Memory B cell (primary cell): ENCODE data around the gene ZNF385D.

Experiments used
- ATAC-seq: fragments of 150-1000 bp; cut with Tn5 transposase; 2 replicates; pipeline ENCODE4 v1.10.0; 2021; ENCODE audit warnings: low read depth, mild to moderate bottlenecking, moderate library complexity
- DNase-seq, 2 donors: peaks; one replicate each; pipeline ENCODE4 v3.0.0; 2022; ENCODE audit warnings: low spot score in 2 of 2
- H3K27ac Mint-ChIP-seq: one replicate; pipeline ENCODE4 v1.8.0; 2022; ENCODE audit warnings: mild to moderate bottlenecking, moderate library complexity, mixed read lengths
- H3K27me3 Mint-ChIP-seq: one replicate; pipeline ENCODE4 v1.8.0; 2022; ENCODE audit warnings: mixed read lengths
- H3K36me3 Mint-ChIP-seq: one replicate; pipeline ENCODE4 v1.8.0; 2022; ENCODE audit warnings: mild to moderate bottlenecking, mixed read lengths
- H3K4me1 Mint-ChIP-seq: one replicate; pipeline ENCODE4 v1.8.0; 2022; ENCODE audit warnings: mixed read lengths
- H3K4me3 Mint-ChIP-seq: one replicate; pipeline ENCODE4 v1.8.0; 2022; ENCODE audit warnings: mild to moderate bottlenecking, moderate library complexity, mixed read lengths
- H3K9me3 Mint-ChIP-seq: one replicate; pipeline ENCODE4 v1.8.0; 2022; ENCODE audit warnings: mixed read lengths

The ZNF385D gene

DNA sequence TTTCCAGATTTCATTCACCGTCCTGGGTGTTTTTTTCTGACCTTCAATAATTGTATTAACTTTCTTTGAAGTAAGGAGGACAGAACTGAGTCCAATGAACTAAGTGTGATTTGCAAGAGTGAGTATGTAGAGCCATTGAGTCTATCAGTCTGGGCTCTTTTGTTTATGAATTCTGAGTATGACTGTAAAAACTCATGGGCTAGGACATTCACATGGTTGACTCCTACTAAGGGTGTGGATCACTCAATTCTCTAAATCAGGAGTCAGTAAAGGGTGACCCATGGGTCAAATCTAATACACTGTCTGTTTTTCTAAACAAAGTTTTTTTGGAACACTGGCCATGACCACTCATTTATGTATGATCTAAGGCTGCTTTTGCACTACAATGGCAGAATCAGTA lies 269.0 kb downstream of the ZNF385D start:
- Mint-ChIP-seq H3K27me3 (no peaks in the 10 kb centered on the region), H3K36me3 (no peaks in the 10 kb centered on the region), H3K4me3 (no peak overlapping the region), H3K9me3 (no peaks in the 10 kb centered on the region), H3K27ac (no peak overlapping the region), H3K4me1 (no peaks in the 10 kb centered on the region)
- DNase-seq (no peak), ATAC-seq (no peak)

- H3K36me3 Mint-ChIP-seq: no peaks in the 10 kb centered on the region
- DNase-seq: no peak
- H3K4me3 Mint-ChIP-seq: no peak overlapping the region
These were observed 273.3 kb downstream of the ZNF385D start for GRCh38 chr3:21477541-21478288.

DNA sequence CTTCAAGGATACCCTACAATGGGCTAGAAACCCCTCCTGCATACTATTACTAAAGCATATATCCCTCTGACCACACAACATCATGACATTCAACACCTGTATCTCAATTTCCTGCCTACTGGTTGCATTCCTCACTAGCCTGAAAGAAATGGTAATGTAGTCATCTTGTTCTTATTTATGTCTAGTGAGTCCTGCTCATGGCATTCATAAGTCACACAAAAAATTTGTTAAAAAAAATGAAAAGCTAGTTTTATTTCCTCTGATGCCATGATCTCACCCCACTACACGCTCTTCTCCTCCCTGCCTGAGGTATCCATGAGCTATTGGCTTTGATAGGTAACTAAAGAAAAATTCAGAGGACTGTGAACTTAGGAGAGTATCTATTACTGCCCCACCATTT lies 284.5 kb downstream of the ZNF385D start:
- Mint-ChIP-seq H3K9me3 (peaks cover 3% of the 10 kb centered on the region), H3K4me1 (no peaks in the 10 kb centered on the region), H3K27me3 (no peaks in the 10 kb centered on the region), H3K36me3 (no peaks in the 10 kb centered on the region), H3K4me3 (no peak overlapping the region), H3K27ac (no peak overlapping the region)
- DNase-seq: no peak
- no peak for ATAC-seq

More at GRCh38 chr3:21477541-21478288, 273.3 kb downstream of the ZNF385D start:
- H3K4me1 Mint-ChIP-seq: no peaks in the 10 kb centered on the region
- no peak for ATAC-seq
- no peaks in the 10 kb centered on the region for H3K27me3 Mint-ChIP-seq
- H3K9me3 Mint-ChIP-seq: peaks cover 2% of the 10 kb centered on the region
- no peak overlapping the region for H3K27ac Mint-ChIP-seq

GRCh38 chr3:21464746-21465145 lies 286.3 kb downstream of the ZNF385D start:
- Mint-ChIP-seq H3K27me3 (no peaks in the 10 kb centered on the region), H3K9me3 (no peaks in the 10 kb centered on the region), H3K27ac (no peak overlapping the region), H3K4me3 (no peak overlapping the region), H3K4me1 (no peaks in the 10 kb centered on the region), H3K36me3 (no peaks in the 10 kb centered on the region)
- DNase-seq (no peak), ATAC-seq (no peak)

DNA sequence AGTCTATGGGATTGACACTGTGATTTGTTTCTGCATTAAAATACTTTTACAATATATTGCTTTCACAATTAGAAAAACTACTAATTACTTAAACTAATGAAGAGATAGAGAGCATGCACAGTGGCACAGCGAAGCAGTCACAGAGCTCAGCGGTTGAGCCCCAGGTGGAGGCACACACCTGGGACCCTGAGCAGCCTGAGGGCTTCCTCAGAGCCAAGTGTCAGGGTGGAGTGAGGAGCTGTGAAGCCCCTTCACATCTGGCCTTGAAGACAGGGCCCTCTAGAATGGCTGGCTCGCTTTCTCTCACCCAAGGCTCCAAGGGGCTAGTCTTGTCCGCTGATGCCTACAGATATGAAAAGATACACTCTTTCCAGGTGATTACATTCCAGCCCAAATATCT lies 287.7 kb downstream of the ZNF385D start:
- no peaks in the 10 kb centered on the region for H3K9me3 Mint-ChIP-seq
- H3K36me3 Mint-ChIP-seq: no peaks in the 10 kb centered on the region
- no peak overlapping the region for H3K4me3 Mint-ChIP-seq
- ATAC-seq (no peak), DNase-seq (no peak)
- H3K27me3 Mint-ChIP-seq: no peaks in the 10 kb centered on the region
- H3K4me1 Mint-ChIP-seq: no peaks in the 10 kb centered on the region
- no peak overlapping the region for H3K27ac Mint-ChIP-seq

DNA sequence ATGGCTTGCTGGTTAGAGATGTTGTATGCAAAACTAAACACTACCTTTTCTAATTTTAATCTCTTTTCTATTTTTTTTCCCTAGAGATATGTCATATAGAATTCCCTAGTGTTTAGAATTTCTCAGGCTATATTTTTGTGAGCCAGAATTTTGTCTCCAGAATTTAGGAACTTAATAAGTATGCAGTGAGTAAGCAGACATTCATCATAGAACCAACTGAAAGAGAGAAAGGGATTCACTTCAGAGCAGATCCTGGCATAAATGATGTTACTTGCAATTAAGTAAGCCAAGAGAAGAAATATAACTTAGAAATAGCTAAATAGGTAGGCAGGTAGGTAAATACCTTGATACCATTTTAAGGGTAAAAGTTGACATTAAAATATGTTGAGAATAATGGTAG lies 288.9 kb downstream of the ZNF385D start:
- no peaks in the 10 kb centered on the region for H3K4me1 Mint-ChIP-seq

DNA sequence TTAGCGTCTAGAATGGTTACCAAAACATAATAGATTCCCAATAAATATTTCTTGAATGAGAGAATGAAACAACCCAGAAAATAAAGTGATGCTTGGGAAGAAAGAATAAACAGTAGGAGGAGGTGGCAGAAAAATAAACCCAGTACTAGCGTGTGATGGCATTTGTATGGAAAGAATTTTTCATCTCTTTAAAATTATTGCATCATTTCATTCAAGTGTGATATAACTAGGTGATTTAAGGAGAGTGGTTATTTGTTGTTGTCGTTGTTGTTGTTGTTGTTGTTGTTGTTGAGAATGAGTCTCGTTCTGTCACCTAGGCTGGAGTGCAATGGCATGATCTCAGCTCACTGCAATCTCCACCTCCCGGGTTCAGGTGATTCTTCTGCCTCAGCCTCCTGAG lies 293.9 kb downstream of the ZNF385D start:
- ATAC-seq (no peak), DNase-seq (no peak)
- Mint-ChIP-seq H3K36me3 (no peaks in the 10 kb centered on the region), H3K27me3 (no peaks in the 10 kb centered on the region), H3K4me1 (no peaks in the 10 kb centered on the region), H3K9me3 (peaks cover 4% of the 10 kb centered on the region), H3K4me3 (no peak overlapping the region), H3K27ac (no peak overlapping the region)

More for the DNA sequence above, 288.9 kb downstream of the ZNF385D start:
- DNase-seq: no peak
- peaks cover 2% of the 10 kb centered on the region for H3K9me3 Mint-ChIP-seq
- no peak overlapping the region for H3K27ac Mint-ChIP-seq
- no peaks in the 10 kb centered on the region for H3K36me3 Mint-ChIP-seq
- no peak overlapping the region for H3K4me3 Mint-ChIP-seq
- H3K27me3 Mint-ChIP-seq: no peaks in the 10 kb centered on the region
- no peak for ATAC-seq

GRCh38 chr3:21449738-21450137 lies 301.3 kb downstream of the ZNF385D start:
- no peak overlapping the region for H3K27ac Mint-ChIP-seq
- no peaks in the 10 kb centered on the region for H3K4me1 Mint-ChIP-seq
- no peaks in the 10 kb centered on the region for H3K27me3 Mint-ChIP-seq
- H3K9me3 Mint-ChIP-seq: peaks cover 4% of the 10 kb centered on the region
- H3K4me3 Mint-ChIP-seq: no peak overlapping the region
- DNase-seq: no peak
- no peak for ATAC-seq
- no peaks in the 10 kb centered on the region for H3K36me3 Mint-ChIP-seq

DNA sequence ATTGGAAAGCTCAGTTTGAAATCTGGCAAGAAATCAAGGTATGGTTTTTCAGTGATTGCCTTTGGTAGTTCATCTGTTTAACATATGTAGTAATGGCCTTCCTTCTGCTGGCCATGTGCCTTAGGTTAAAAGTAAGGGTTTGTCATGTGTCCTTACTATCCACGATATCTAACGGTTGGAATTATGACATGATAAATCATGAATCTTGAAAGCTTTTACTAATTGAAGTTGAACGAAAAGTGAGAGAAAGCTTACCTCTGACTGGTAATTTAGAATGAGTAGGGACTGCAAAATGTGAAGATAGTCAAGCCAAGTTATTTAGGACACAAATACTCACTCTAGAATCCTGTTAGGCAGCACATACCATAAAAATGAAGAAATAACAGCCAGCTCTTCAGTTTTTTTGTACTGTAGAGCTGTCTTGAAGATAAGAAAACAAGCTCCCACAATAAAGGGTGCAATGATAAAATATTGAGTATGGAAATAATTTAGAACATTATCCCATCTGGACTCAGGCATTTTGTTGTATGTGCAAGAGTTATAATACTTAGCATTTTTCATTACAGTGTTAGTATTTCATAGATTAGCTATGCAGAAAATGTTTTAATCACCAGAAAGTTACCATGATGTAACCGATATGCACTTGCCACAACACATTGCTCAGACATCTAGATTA lies 303.4 kb downstream of the ZNF385D start:
- Mint-ChIP-seq H3K9me3 (peaks cover 1% of the 10 kb centered on the region), H3K4me1 (no peaks in the 10 kb centered on the region), H3K27ac (no peak overlapping the region), H3K36me3 (no peaks in the 10 kb centered on the region), H3K27me3 (no peaks in the 10 kb centered on the region), H3K4me3 (no peak overlapping the region)
- ATAC-seq (no peak), DNase-seq (no peak)

DNA sequence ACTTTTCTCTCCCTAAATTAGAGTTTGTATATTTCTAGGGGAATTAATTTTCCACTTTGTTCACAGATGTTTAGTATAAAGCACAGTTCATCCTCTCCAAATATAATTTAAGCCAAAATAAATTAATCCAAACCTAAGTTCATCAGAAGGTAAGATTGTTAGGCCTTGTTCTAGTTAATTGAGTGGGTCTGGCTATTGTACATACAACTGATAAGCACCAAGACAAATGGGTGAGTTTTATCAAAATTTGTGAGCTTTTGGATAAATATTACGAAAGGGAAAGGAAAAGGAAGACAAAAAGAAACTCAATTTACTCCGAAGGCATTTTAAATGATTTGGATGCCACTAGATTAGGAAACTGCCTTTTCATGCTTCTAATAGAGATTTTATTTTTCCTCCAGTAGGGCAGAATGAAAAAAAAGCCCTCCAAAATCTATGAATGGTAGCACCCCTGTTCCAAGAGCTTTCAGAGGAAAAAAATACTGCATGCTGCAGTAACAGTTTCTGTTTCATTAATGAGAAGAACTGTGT lies 304.0 kb downstream of the ZNF385D start:
- Mint-ChIP-seq H3K27ac (no peak overlapping the region), H3K4me1 (no peaks in the 10 kb centered on the region), H3K36me3 (no peaks in the 10 kb centered on the region), H3K4me3 (no peak overlapping the region), H3K9me3 (peaks cover 1% of the 10 kb centered on the region), H3K27me3 (no peaks in the 10 kb centered on the region)
- DNase-seq: no peak
- ATAC-seq: no peak

DNA sequence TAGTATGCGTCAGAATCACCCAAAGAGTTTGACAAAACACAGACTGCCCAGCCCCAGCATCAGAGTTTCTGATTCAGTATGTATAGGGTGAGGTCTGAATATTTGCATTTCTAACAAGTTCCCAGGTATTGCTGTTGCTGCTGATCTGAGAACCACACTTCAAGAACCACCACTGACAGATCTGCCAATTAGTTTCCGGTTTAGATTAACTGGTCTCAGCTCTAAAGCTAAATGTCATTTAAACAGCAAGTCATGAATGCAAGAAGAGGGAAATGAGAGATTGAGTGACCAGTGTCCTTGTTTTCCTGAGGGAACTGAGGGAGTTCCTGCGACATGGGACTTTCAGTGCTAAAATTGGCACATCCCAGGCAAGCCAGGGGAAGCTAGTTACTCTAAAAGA lies 305.0 kb downstream of the ZNF385D start:
- Mint-ChIP-seq H3K4me1 (no peaks in the 10 kb centered on the region), H3K4me3 (no peak overlapping the region), H3K27ac (no peak overlapping the region), H3K9me3 (peaks cover 1% of the 10 kb centered on the region), H3K27me3 (no peaks in the 10 kb centered on the region), H3K36me3 (no peaks in the 10 kb centered on the region)
- DNase-seq (no peak), ATAC-seq (no peak)

DNA sequence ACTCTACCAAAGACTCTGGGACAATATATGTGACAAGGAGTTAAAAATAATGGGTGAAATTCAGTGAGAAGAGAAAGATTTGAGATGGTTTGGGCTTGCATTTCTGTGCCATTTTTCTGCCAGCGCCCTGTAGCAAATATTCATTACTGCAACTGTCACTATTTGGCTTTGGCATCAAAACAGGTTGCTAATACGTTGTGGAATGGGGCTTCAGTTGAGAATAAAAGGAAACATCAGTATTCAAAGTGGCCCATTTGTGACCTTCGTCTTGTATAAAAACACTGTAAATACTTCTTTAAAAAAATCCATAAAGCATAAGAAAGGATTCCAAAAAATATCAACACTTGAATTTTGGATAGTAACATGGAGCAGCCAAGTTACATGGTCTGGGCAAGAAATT lies 309.2 kb downstream of the ZNF385D start:
- Mint-ChIP-seq H3K27ac (no peak overlapping the region), H3K9me3 (peaks cover 2% of the 10 kb centered on the region), H3K4me3 (no peak overlapping the region), H3K27me3 (no peaks in the 10 kb centered on the region), H3K4me1 (no peaks in the 10 kb centered on the region), H3K36me3 (no peaks in the 10 kb centered on the region)
- ATAC-seq (no peak), DNase-seq (no peak)

GRCh38 chr3:21436835-21437234 lies 314.2 kb downstream of the ZNF385D start:
- H3K36me3 Mint-ChIP-seq: no peaks in the 10 kb centered on the region
- ATAC-seq (no peak), DNase-seq (no peak)
- peaks cover 3% of the 10 kb centered on the region for H3K9me3 Mint-ChIP-seq
- no peaks in the 10 kb centered on the region for H3K27me3 Mint-ChIP-seq
- no peaks in the 10 kb centered on the region for H3K4me1 Mint-ChIP-seq
- no peak overlapping the region for H3K27ac Mint-ChIP-seq
- no peak overlapping the region for H3K4me3 Mint-ChIP-seq

DNA sequence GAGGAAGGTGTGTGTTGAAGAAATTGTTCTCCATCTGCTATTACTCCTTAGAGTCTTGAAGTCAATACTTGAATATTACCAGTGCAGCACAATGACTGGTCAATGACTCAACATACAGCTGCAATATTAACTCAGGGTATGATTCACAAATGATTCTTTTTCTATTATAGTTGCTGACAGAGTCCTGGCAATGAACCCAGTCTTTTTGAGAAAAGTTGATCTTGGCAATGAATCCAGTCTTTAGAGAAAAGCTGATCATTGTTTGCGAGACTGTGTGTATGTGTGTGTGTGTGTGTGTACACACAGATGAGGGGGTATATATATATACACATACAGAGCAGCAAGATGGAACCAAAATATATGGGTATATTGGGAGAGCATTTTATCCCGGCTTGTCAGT lies 315.1 kb downstream of the ZNF385D start:
- no peak for DNase-seq
- Mint-ChIP-seq H3K4me1 (no peaks in the 10 kb centered on the region), H3K9me3 (peaks cover 3% of the 10 kb centered on the region), H3K27me3 (no peaks in the 10 kb centered on the region), H3K4me3 (no peak overlapping the region), H3K27ac (no peak overlapping the region), H3K36me3 (no peaks in the 10 kb centered on the region)
- no peak for ATAC-seq

DNA sequence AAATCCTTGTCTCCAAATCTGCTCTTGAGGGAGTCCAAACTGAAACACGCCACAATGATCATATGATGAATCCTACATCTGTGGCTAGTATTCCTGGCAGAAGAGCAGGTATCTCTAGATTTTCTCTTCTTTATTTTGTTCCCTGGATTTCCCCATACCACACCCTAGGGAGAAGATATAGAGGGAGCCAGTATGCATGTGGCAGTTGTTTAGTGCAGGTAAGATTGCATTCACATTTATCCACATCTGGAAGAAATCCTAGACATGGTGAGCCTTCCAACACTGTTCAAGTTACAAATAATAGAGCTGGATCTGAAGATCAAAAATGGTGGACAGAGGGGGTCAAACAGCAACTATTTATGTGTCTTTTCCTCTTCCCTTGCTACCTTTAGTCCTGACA lies 316.7 kb downstream of the ZNF385D start:
- Mint-ChIP-seq H3K27me3 (no peaks in the 10 kb centered on the region), H3K9me3 (peaks cover 3% of the 10 kb centered on the region), H3K4me1 (no peaks in the 10 kb centered on the region), H3K27ac (no peak overlapping the region), H3K36me3 (no peaks in the 10 kb centered on the region), H3K4me3 (no peak overlapping the region)
- no peak for ATAC-seq
- no peak for DNase-seq
